Renal cortex interstitium (tissue), 11 donors: ENCODE data around the gene FGL2. TPM values are rescaled to one million over a fixed set of nuclear protein-coding genes. Genes with fewer than 3 reads are reported as not detected.
"Not testable (repeated sequence)": the region's sequence is repeated elsewhere in the genome, so short reads cannot be mapped to it uniquely, and the experiment has no call there.

Experiments used
- DNase-seq, 11 donors: peaks; one replicate each; pipeline ENCODE4 v3.0.0-alpha.2; 2013; ENCODE audit warnings: low read depth in 9 of 11, low spot score in 4 of 11; ENCODE audit errors: extremely low read depth in 1 of 11
- polyA plus RNA-seq, 3 donors: library from polyadenylated mRNA; unstranded; fragments of 120-200 nt; gene quantifications; one replicate each; pipeline ENCODE4 v1.2.1, GENCODE V29; 2013; ENCODE audit not compliant: insufficient read length in 3 of 3

Gene FGL2
- polyA plus RNA-seq, 3 donors: 34.6 to 71.8 (median 43.9) TPM

- DNase-seq: not testable (repeated sequence)
Measured at GRCh38 chr7:77177321-77177904, 22.2 kb downstream of the FGL2 start.

- DNase-seq: not testable (repeated sequence)
Measured at GRCh38 chr7:77175274-77175800, 24.3 kb downstream of the FGL2 start.

- DNase-seq: not testable (repeated sequence)
Measured at GRCh38 chr7:77174418-77174817, 25.2 kb downstream of the FGL2 start.

- not testable (repeated sequence) for DNase-seq
Measured at GRCh38 chr7:77172437-77173172, 27.0 kb downstream of the FGL2 start.

- DNase-seq: not testable (repeated sequence)
Measured at GRCh38 chr7:77171073-77171472, 28.5 kb downstream of the FGL2 start.

GRCh38 chr7:77157446-77157845 lies 42.2 kb downstream of the FGL2 start:
- no peak for DNase-seq

- not testable (repeated sequence) for DNase-seq
Measured at GRCh38 chr7:77157034-77157433, 42.6 kb downstream of the FGL2 start.

- not testable (repeated sequence) for DNase-seq
Measured at GRCh38 chr7:77155601-77156377, 43.8 kb downstream of the FGL2 start.

- DNase-seq: not testable (repeated sequence)
Measured at GRCh38 chr7:77154917-77155464, 44.6 kb downstream of the FGL2 start.

GRCh38 chr7:77152232-77152631 lies 47.4 kb downstream of the FGL2 start:
- not testable (repeated sequence) for DNase-seq

Other genes with a start within 250 kb of the FGL2 start
- gene SPDYE17, start 167.5 kb downstream of the FGL2 start, polyA plus RNA-seq: not detected
- 1 to 10 TPM in 1 of 3 donors, under 1 TPM in 2; 0.26 to 1.4 (median 0.88) TPM for gene SPDYE18, start 137.3 kb downstream of the FGL2 start, polyA plus RNA-seq
- gene CCDC146, start 77.2 kb downstream of the FGL2 start, polyA plus RNA-seq: 10 to 100 TPM; 20.4 to 34.4 (median 24.1) TPM
- 10 to 100 TPM in 2 of 3 donors, 1 to 10 TPM in 1; 9.0 to 16.1 (median 12.7) TPM for gene GSAP, start 216.5 kb upstream of the FGL2 start, polyA plus RNA-seq